A549 (cell line): ENCODE measurements around the gene SLC25A11. TPM values are rescaled to one million over a fixed set of nuclear protein-coding genes. Genes with fewer than 3 reads are reported as not detected.

Source experiments
- ATAC-seq, 2 experiments: fragments of 200-7000 bp in 1 of 2; fragments of >200 bp in 1 of 2; cut with Nextera tagmentation in 1 of 2; cut with Tn5 transposase in 1 of 2; 3 replicates each; pipeline versions ENCODE4 v1.8.0 to v1.9.1; 2018 to 2020; ENCODE audit warnings: mild to moderate bottlenecking in 1 of 2, moderate library complexity in 1 of 2
- CTCF ChIA-PET: fragments of 300-600 bp; sonication (Branson Sonifier 250); formaldehyde crosslinking; extraction: SDS; loops from one replicate; lab custom pipeline; 2021; ENCODE audit warnings: antibody characterized with exemption, inconsistent platforms; lab: Yijun Ruan, JAX
- POLR2A ChIA-PET: fragments of 350-600 bp; formaldehyde crosslinking; extraction: SDS; loops from one replicate; lab custom pipeline; 2021; ENCODE audit warnings: antibody characterized with exemption, inconsistent platforms; lab: Yijun Ruan, JAX
- DNase-seq, 2 experiments: peaks; one replicate each; pipeline versions ENCODE4 v3.0.0 to v3.0.0-alpha.2; 2011 to 2016; ENCODE audit warnings: low read depth in 1 of 2, low spot score in 1 of 2
- FAIRE-seq: peaks from 2 replicates; lab custom pipeline; 2011; peaks lifted over from hg19 to GRCh38; lab: Jason Lieb, UNC
- H3K27ac ChIP-seq, 2 experiments: fragments of >200 bp; sonication (Bioruptor Twin); formaldehyde crosslinking; 3 replicates each; pipeline ENCODE4 v1.5.1; 2016 to 2017
- H3K4me1 ChIP-seq: fragments of >200 bp; sonication (Bioruptor Twin); formaldehyde crosslinking; 3 replicates; pipeline ENCODE4 v1.6.1; 2016
- H3K4me2 ChIP-seq: fragments of >200 bp; sonication (Bioruptor Twin); formaldehyde crosslinking; 3 replicates; pipeline ENCODE4 v1.6.1; 2016
- H3K4me3 ChIP-seq: fragments of >200 bp; sonication (Bioruptor Twin); formaldehyde crosslinking; 3 replicates; pipeline ENCODE4 v1.5.1; 2016
- H3K9me3 ChIP-seq: fragments of >200 bp; sonication (Bioruptor Twin); formaldehyde crosslinking; 3 replicates; pipeline ENCODE4 v1.6.1; 2016
- ATOH8 ChIP-seq: fragments of 250-450 bp; sonication (Bioruptor Pico); IDR thresholded peaks from 2 replicates; pipeline ENCODE4 v1.5.0; 2020; ENCODE audit warnings: low read depth, mild to moderate bottlenecking, moderate library complexity
- BHLHE40 ChIP-seq: IDR thresholded peaks from 2 replicates; pipeline ENCODE4 v1.6.1; 2012; ENCODE audit warnings: low read depth, low read length, inconsistent platforms
- CBX2 ChIP-seq: fragments of 200-600 bp; sonication (generic); IDR thresholded peaks from 2 replicates; pipeline ENCODE4 v1.6.1; 2016; ENCODE audit warnings: low read depth, mild to moderate bottlenecking, borderline replicate concordance
- CTCF ChIP-seq: fragments of >200 bp; sonication (Bioruptor Twin); formaldehyde crosslinking; IDR thresholded peaks from 3 replicates; pipeline ENCODE4 v1.5.1; 2016
- EHF ChIP-seq: fragments of 250-450 bp; sonication (Bioruptor Pico); IDR thresholded peaks from 2 replicates; pipeline ENCODE4 v1.5.0; 2020; ENCODE audit warnings: mild to moderate bottlenecking
- EP300 ChIP-seq, 2 experiments: fragments of >200 bp; sonication (Bioruptor Twin); formaldehyde crosslinking; IDR thresholded peaks; 2 replicates in 1 of 2; 3 replicates in 1 of 2; pipeline ENCODE4 v1.6.1; 2016 to 2017
- ESRRA ChIP-seq: fragments of 150-350 bp; IDR thresholded peaks from 2 replicates; pipeline ENCODE4 v1.6.1; 2014; ENCODE audit warnings: mild to moderate bottlenecking, low read length, borderline replicate concordance
- FOXS1 ChIP-seq: fragments of 250-450 bp; sonication (Bioruptor Pico); IDR thresholded peaks from 2 replicates; pipeline ENCODE4 v1.5.0; 2020; ENCODE audit warnings: mild to moderate bottlenecking, moderate library complexity
- GATA3 ChIP-seq: IDR thresholded peaks from 2 replicates; pipeline ENCODE4 v1.6.1; 2012; ENCODE audit warnings: borderline replicate concordance
- HOXA7 ChIP-seq: fragments of 250-450 bp; sonication (Bioruptor Pico); IDR thresholded peaks from 2 replicates; pipeline ENCODE4 v1.5.0; 2020; ENCODE audit warnings: mild to moderate bottlenecking, moderate library complexity
- JUN ChIP-seq, 2 experiments: fragments of >200 bp; sonication (Bioruptor Twin); formaldehyde crosslinking; IDR thresholded peaks; 2 replicates in 1 of 2; 3 replicates in 1 of 2; pipeline ENCODE4 v1.6.1; 2016 to 2017
- JUNB ChIP-seq: fragments of >200 bp; sonication (Bioruptor Twin); formaldehyde crosslinking; IDR thresholded peaks from 2 replicates; pipeline ENCODE4 v1.6.1; 2016
- KDM1A ChIP-seq: fragments of 200-600 bp; sonication (generic); IDR thresholded peaks from 2 replicates; pipeline ENCODE4 v1.6.1; 2016; ENCODE audit warnings: low read depth, mild to moderate bottlenecking
- MAFK ChIP-seq: fragments of 450-650 bp; IDR thresholded peaks from 2 replicates; pipeline ENCODE4 v1.6.1; 2014; ENCODE audit not compliant: partially characterized antibody
- MAX ChIP-seq: IDR thresholded peaks from 2 replicates; pipeline ENCODE4 v1.6.1; 2012
- NFE2L2 ChIP-seq: fragments of 150-350 bp; conservative IDR thresholded peaks from 2 replicates; pipeline ENCODE4 v1.6.1; 2014; ENCODE audit warnings: low read length
- NPAS2 ChIP-seq: fragments of 250-450 bp; sonication (Bioruptor Pico); IDR thresholded peaks from 2 replicates; pipeline ENCODE4 v1.8.0; 2022; ENCODE audit warnings: mild to moderate bottlenecking, moderate library complexity, borderline replicate concordance
- PHF8 ChIP-seq: fragments of 200-600 bp; sonication (generic); IDR thresholded peaks from 2 replicates; pipeline ENCODE4 v1.6.1; 2016; ENCODE audit warnings: low read depth, mild to moderate bottlenecking, antibody characterized with exemption, moderate library complexity, borderline replicate concordance
- POLR2A ChIP-seq: IDR thresholded peaks from 2 replicates; pipeline ENCODE4 v1.6.1; 2012; ENCODE audit warnings: mild to moderate bottlenecking, low read length
- RAD21 ChIP-seq, 2 experiments: fragments of >200 bp in 1 of 2; sonication (Bioruptor Twin) in 1 of 2; formaldehyde crosslinking in 1 of 2; IDR thresholded peaks in 1 of 2; conservative IDR thresholded peaks in 1 of 2; 2 replicates in 1 of 2; 3 replicates in 1 of 2; pipeline ENCODE4 v1.6.1; 2012 to 2018; ENCODE audit warnings: inconsistent platforms in 1 of 2
- RCOR1 ChIP-seq: fragments of 150-350 bp; IDR thresholded peaks from 2 replicates; pipeline ENCODE4 v1.6.1; 2014; ENCODE audit warnings: antibody characterized with exemption, low read length, low read depth
- RFX5 ChIP-seq: fragments of 450-650 bp; IDR thresholded peaks from 2 replicates; pipeline ENCODE4 v1.7.1; 2014; ENCODE audit warnings: antibody characterized with exemption, mild to moderate bottlenecking, moderate library complexity
- RNF2 ChIP-seq: fragments of 200-600 bp; sonication (generic); IDR thresholded peaks from 2 replicates; pipeline ENCODE4 v1.6.1; 2016; ENCODE audit warnings: low read depth, mild to moderate bottlenecking, antibody characterized with exemption, moderate library complexity, borderline replicate concordance
- SMC3 ChIP-seq: fragments of >200 bp; sonication (Bioruptor Twin); formaldehyde crosslinking; IDR thresholded peaks from 3 replicates; pipeline ENCODE4 v1.6.1; 2018; ENCODE audit warnings: inconsistent platforms
- SREBF2 ChIP-seq: fragments of 450-650 bp; IDR thresholded peaks from 2 replicates; pipeline ENCODE4 v1.6.1; 2014; ENCODE audit warnings: mild to moderate bottlenecking, moderate library complexity
- TFCP2L1 ChIP-seq: fragments of 250-450 bp; sonication (Bioruptor Pico); IDR thresholded peaks from 2 replicates; pipeline ENCODE4 v1.5.0; 2021; ENCODE audit warnings: mild to moderate bottlenecking
- USF2 ChIP-seq: fragments of 450-650 bp; IDR thresholded peaks from 2 replicates; pipeline ENCODE4 v1.6.1; 2014; ENCODE audit warnings: antibody characterized with exemption
- ZC3H11A ChIP-seq: fragments of 450-650 bp; IDR thresholded peaks from 2 replicates; pipeline ENCODE4 v1.6.1; 2014; ENCODE audit warnings: antibody characterized with exemption, mild to moderate bottlenecking
- ZNF302 ChIP-seq: fragments of 250-450 bp; sonication (Bioruptor Pico); IDR thresholded peaks from 2 replicates; pipeline ENCODE4 v1.9.0; 2021; ENCODE audit warnings: inconsistent platforms, mild to moderate bottlenecking, moderate library complexity
- ZSCAN20 ChIP-seq: fragments of 250-450 bp; sonication (Bioruptor Pico); IDR thresholded peaks from 2 replicates; pipeline ENCODE4 v1.8.0; 2022; ENCODE audit warnings: mild to moderate bottlenecking, moderate library complexity
- WGBS: methylation state at CpG from one replicate; pipeline ENCODE4 v1.1.6; 2017; ENCODE audit errors: missing lambda C conversion rate; 5-methylcytosine and 5-hydroxymethylcytosine counted together
- polyA plus RNA-seq, 4 experiments: library from polyadenylated mRNA; depleted of rRNA in 3 of 4; stranded (reverse); fragments of >200 nt; fragmentation: RNase III in 1 of 4; extraction: RNeasy Plus Mini Kit Qiagen cat#74134 plus additional on column Dnase treatment in 1 of 4; gene quantifications; 2 replicates in 3 of 4; 3 replicates in 1 of 4; pipeline ENCODE4 v1.2.3, GENCODE V29; 2011 to 2017
- TF ChIP-seq, protein P1 (sequence below): IDR thresholded peaks from 2 replicates; pipeline ENCODE4 v1.6.1; 2012; ENCODE audit warnings: low read depth, borderline replicate concordance
- TF ChIP-seq, protein P2 (sequence below): fragments of 200-600 bp; sonication (generic); IDR thresholded peaks from 2 replicates; pipeline ENCODE4 v1.6.1; 2016; ENCODE audit warnings: antibody characterized with exemption, mild to moderate bottlenecking, moderate library complexity
- TF ChIP-seq, protein P3 (sequence below): fragments of >200 bp; sonication (Bioruptor Twin); formaldehyde crosslinking; IDR thresholded peaks from 2 replicates; pipeline ENCODE4 v1.6.1; 2016

SLC25A11 gene
- polyA plus RNA-seq, 2 of the 4 experiments (the other 2 are of a cell fraction), result 60.2 to 69.2 TPM

GRCh38 chr17:4947411-4948165, 7.7 kb upstream of the SLC25A11 start:
- FAIRE-seq (no peak), ATAC-seq (peak in 1 of 2 experiments; percentile 32; a peak in 3 of 6 replicates), DNase-seq (peak; percentile 64 to 76)
- Histone ChIP-seq H3K27ac (peak overlapping the region; percentile 99), H3K4me2 (peak overlapping the region; percentile 99), H3K4me1 (peaks cover 57% of the 10 kb centered on the region), H3K9me3 (no peaks in the 10 kb centered on the region), H3K4me3 (peak overlapping the region; percentile 98)
- 1% methylated on average over 34 of the region's 56 CpGs for WGBS
- ChIA-PET POLR2A (interaction anchor here (0.9 to 5.3 kb wide), 5 partner anchors 8 to 158 kb away, joined by 3 to 68 read pairs (median 7); partner anchors contain the start of genes RNF167, SLC25A11 and SPAG7), CTCF (interaction anchor here (1.0 to 1.9 kb wide), 4 partner anchors 20 to 49 kb away, joined by 3 to 7 read pairs (median 4); partner anchors contain the start of genes CAMTA2, INCA1 and SPAG7)
- TF ChIP-seq POLR2A, result no peak
- TF ChIP-seq JUN (IDR thresholded peaks at IDR 0.05), result no peak
- TF ChIP-seq NFE2L2, result no peak
- TF ChIP-seq KDM1A, result no peak
- TF ChIP-seq SMC3, result no peak; the same call in 2 of the 3 replicates
- 0 out of 2 replicates have a peak, but pooled peaks have one; percentile 65 for TF ChIP-seq ATOH8 (CRISPR knock-in tag)
- TF ChIP-seq EP300 (IDR thresholded peaks at IDR 0.05), result no peak
- no peak for TF ChIP-seq USF2
- TF ChIP-seq RAD21 (conservative IDR thresholded peaks at IDR 0.05 in 1 of 2, IDR thresholded peaks at IDR 0.05 in 1 of 2), result no peak
- TF ChIP-seq CTCF, result no peak
- TF ChIP-seq FOXS1 (CRISPR knock-in tag), result no peak
- no peak for TF ChIP-seq RNF2
- no peak for TF ChIP-seq BHLHE40
- no peak; the same call in 1 of the 2 replicates for TF ChIP-seq PHF8
- TF ChIP-seq, protein P1, sequence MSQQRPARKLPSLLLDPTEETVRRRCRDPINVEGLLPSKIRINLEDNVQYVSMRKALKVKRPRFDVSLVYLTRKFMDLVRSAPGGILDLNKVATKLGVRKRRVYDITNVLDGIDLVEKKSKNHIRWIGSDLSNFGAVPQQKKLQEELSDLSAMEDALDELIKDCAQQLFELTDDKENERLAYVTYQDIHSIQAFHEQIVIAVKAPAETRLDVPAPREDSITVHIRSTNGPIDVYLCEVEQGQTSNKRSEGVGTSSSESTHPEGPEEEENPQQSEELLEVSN, result peak; percentile 92
- peak; percentile 94 for TF ChIP-seq MAX
- TF ChIP-seq MAFK, result no peak
- TF ChIP-seq TFCP2L1 (CRISPR knock-in tag), result peak; percentile 27
- no peak for TF ChIP-seq RCOR1
- no peak for TF ChIP-seq ZNF302
- TF ChIP-seq NPAS2, result no peak
- TF ChIP-seq, protein P2, sequence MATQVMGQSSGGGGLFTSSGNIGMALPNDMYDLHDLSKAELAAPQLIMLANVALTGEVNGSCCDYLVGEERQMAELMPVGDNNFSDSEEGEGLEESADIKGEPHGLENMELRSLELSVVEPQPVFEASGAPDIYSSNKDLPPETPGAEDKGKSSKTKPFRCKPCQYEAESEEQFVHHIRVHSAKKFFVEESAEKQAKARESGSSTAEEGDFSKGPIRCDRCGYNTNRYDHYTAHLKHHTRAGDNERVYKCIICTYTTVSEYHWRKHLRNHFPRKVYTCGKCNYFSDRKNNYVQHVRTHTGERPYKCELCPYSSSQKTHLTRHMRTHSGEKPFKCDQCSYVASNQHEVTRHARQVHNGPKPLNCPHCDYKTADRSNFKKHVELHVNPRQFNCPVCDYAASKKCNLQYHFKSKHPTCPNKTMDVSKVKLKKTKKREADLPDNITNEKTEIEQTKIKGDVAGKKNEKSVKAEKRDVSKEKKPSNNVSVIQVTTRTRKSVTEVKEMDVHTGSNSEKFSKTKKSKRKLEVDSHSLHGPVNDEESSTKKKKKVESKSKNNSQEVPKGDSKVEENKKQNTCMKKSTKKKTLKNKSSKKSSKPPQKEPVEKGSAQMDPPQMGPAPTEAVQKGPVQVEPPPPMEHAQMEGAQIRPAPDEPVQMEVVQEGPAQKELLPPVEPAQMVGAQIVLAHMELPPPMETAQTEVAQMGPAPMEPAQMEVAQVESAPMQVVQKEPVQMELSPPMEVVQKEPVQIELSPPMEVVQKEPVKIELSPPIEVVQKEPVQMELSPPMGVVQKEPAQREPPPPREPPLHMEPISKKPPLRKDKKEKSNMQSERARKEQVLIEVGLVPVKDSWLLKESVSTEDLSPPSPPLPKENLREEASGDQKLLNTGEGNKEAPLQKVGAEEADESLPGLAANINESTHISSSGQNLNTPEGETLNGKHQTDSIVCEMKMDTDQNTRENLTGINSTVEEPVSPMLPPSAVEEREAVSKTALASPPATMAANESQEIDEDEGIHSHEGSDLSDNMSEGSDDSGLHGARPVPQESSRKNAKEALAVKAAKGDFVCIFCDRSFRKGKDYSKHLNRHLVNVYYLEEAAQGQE, result no peak
- TF ChIP-seq ZC3H11A, result no peak
- TF ChIP-seq JUNB, result no peak
- TF ChIP-seq, protein P3, sequence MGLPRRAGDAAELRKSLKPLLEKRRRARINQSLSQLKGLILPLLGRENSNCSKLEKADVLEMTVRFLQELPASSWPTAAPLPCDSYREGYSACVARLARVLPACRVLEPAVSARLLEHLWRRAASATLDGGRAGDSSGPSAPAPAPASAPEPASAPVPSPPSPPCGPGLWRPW, result no peak
- no peak for TF ChIP-seq ESRRA
- peak; percentile 76 for TF ChIP-seq EHF (CRISPR knock-in tag)
- TF ChIP-seq RFX5, result no peak
- TF ChIP-seq GATA3, result no peak; the same call in 1 of the 2 replicates
- TF ChIP-seq SREBF2, result no peak
- TF ChIP-seq ZSCAN20 (CRISPR knock-in tag), result no peak
- TF ChIP-seq HOXA7 (CRISPR knock-in tag), result peak; percentile 81; the same call in 1 of the 2 replicates
- no peak for TF ChIP-seq CBX2
